T follicular helper cell (primary cell): ENCODE measurements around the gene SAMD11.
A peak's percentile ranks its signal among the peaks of the same experiment; 100 is the strongest.

Source experiments
- DNase-seq: peaks from one replicate; pipeline ENCODE4 v3.0.0-alpha.2; 2020; ENCODE audit warnings: low read depth

The SAMD11 gene

GRCh38 chr1:962381-963300 is 38.9 kb downstream of the SAMD11 start:
- no peak for DNase-seq

GRCh38 chr1:963301-963651 is 39.6 kb downstream of the SAMD11 start:
- DNase-seq, result no peak

- DNase-seq, result no peak
Observed at GRCh38 chr1:963746-964525, 40.2 kb downstream of the SAMD11 start.

GRCh38 chr1:964691-965525 is 41.2 kb downstream of the SAMD11 start:
- DNase-seq, result no peak

GRCh38 chr1:965526-966134 is 41.9 kb downstream of the SAMD11 start:
- no peak for DNase-seq

GRCh38 chr1:966135-966703 is 42.5 kb downstream of the SAMD11 start, which contains the start of gene PLEKHN1:
TSS of gene PLEKHN1 (plus strand) at chr1:966482. CDS start at chr1:966532, 50 bp downstream.
- DNase-seq, result no peak

DNA sequence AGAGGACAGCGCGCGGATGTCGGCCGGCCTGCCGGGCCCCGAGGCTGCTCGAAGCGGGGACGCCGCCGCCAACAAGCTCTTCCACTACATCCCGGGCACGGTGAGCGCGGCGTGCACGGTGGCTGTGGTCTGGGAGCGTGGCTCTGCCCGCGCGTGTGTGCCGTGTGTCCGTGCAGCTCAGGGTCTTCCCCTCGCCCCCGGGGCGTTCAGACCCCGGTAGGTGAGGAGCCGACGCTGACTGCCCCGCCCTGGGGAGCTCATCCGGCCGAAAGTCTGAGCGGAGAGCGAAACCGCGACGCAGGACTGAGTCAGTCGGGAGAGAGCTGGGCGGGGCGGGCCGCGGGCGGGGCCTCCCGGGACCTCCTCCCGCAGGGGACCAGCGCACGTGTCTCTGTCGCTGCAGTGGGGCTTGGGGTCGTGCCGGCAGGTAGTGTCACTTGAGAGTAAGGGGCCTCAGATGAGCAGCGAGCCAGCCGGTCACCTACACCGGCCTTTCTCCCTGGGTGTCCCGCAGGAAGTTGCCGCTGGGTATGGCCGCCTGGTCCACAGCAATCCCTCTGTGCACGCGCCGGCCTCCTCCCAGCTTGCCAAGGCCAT is 43.1 kb downstream of the SAMD11 start:
- DNase-seq, result peak; percentile 62

DNA sequence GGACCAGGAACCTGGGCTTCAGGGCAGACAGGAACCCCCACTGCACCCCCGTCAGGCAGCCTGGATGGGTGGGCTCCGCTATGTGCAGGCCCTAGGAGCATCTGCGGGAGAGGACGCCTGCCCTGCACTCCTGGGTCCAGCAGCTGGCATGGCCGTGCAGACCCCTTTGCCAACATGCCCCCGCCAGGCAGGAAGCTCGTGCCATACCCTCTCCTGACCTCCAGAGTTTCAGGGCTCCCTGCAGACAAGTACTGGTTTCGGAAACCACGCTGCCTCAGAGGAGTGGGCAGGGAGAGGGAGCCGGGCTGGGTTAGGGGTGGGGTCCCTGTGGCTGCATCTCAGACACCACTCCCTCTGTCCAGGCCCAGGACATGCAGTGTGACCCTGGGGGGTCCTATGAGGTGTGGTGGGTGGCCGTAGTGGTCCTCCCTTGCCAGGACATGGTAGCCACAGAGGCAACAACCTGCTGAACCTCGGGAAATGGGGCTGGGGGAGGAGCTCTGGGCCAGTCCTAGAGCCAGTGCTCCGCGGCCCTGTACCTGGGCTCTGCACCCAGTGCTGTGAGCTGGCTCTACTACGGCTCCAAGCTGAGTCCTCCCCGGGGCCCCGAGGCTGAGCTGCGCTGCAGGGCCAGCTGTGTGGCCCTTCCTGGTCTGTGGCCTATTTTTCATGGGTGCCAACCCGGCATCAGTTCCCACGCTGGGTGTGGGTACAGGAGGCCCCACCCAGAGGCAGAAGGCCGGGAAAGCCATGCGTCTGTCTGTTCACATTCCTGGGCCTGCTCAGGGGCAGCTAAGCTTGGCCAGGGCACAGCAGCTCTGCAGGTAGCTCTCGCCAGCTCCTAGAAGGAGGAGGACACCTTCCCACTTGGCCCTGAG is 44.0 kb downstream of the SAMD11 start:
- no peak for DNase-seq

DNA sequence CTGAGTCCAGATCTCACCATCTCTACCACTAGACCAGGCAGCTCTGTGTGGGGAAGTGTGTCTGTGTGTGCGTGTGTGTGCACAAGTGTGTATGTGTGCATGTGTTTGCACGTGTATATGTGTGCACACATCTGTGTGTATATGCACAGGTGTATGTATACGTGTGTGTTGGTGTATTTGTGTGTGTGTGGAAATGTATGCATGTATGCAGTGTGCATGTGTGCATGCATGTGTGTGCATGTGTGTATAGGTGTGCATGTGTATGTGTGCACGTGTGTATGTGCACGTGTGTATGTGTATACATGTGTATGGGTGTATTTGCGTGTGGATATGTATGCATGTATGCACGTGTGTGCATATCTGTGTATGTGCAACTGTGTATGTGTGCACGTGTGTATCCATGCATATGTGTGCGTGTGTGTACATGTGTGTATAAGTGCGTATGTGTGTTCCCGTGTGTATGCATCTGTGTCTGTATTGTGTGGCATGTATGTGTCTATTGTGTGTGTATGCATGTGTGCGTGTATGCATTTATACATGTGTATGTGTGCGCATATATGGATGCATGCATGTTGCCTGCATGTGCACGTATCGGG is 45.6 kb downstream of the SAMD11 start:
- no peak for DNase-seq

- DNase-seq, result no peak
Observed at GRCh38 chr1:970242-970972, 46.7 kb downstream of the SAMD11 start.

- DNase-seq, result no peak
Observed at GRCh38 chr1:970973-971730, 47.4 kb downstream of the SAMD11 start.

DNA sequence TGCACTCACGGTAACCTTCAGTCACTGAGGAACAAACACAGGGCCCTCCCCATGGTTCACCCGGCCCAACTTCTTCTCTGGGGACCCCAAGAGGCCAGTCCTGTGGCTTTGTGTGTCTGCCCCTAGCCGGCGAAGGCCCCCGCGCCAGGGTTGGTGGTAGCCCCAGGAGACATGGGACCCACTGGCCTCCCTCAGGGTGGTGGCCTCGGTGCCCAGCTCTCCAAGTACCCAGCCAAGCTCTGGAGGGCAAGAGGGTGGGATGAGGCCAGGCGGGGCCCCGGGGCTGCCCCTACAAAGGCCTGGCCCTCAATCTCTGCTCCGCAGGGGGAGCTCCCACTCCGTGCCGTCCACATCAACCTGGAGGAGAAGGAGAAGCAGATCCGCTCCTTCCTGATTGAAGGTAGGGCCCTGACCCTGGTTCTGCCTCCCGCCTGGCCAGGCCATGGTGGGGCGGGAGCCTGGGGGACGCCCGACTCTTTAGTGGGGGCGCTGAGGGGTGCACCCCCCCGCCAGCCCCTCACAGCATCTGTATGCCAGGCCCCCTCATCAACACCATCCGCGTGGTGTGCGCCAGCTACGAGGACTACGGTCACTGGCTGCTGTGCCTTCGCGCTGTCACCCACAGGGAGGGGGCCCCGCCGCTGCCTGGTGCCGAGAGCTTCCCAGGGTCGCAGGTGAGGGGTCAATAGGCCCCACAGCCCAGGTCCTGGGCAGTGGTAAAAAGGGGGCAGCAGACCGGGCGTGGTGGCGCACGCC is 48.2 kb downstream of the SAMD11 start:
- no peak for DNase-seq

DNA sequence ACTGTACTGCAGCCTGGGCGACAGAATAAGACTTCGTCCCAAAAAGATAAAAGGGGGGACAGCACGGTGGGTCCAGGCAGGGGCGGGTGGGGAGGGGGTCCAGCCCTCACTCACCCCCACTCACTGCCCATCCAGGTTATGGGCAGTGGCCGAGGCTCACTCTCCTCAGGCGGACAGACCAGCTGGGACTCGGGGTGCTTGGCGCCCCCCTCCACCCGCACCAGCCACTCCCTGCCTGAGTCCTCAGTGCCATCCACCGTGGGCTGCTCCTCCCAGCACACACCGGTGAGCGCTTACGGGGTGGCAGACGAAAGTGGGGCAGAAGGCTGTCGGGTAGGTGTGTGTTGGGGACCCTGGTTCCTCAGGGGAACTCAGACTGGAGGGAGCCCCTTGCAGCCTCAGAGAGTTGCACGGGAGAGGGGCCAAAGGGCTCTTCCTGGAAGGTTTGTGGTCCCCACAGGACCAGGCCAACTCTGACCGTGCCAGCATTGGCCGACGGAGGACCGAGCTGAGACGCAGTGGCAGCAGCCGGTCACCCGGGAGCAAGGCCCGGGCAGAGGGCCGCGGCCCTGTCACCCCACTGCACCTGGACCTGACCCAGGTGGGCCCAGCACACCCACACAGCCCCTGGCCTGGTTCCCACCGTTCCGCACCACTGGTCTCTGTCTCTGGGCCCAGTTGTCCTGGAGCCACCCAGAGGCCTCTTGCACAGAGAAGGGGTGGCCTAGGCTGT is 49.2 kb downstream of the SAMD11 start:
- DNase-seq, result no peak

DNA sequence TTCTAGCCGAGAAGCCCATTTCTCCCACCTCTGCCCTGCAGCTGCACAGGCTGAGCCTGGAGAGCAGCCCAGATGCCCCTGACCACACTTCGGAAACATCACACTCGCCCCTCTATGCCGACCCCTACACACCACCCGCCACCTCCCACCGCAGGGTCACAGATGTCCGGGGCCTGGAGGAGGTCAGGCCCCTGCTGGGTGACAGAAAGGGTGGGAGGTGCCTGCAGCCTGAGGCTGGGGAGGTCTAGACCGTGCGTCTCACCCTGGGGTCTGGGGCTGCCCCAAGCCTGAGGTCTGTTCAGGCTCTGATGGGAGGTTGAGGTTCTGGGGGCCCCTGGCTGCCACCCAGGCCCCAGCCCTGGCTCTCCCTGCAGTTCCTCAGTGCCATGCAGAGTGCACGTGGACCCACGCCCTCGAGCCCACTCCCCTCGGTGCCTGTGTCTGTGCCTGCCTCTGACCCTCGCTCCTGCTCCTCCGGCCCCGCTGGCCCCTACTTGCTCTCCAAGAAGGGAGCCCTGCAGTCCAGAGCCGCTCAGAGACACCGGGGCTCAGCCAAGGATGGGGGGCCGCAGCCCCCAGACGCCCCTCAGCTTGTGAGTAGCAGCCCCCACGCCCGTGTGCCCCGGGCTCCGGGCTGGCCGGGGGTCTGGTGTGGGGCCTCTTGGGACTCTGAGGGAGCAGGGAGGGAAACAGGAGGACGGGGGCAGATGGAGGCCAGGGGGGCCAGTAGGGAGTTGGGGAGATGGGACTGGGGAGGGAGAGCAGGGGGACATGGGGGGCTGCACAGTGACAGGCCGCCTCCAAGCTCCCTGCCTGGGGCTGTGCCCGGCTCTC is 50.0 kb downstream of the SAMD11 start:
- DNase-seq, result no peak

- DNase-seq, result no peak
Observed at GRCh38 chr1:974293-974640, 50.5 kb downstream of the SAMD11 start.
